WTC11 (cell line): Measurements from ENCODE around the gene FGF22. TPM values are rescaled to one million over a fixed set of nuclear protein-coding genes. Genes with fewer than 3 reads are reported as not detected.

Experiments
- ATAC-seq: fragments of 200-7000 bp; cut with Tn5 transposase; 2 replicates; pipeline ENCODE4 v1.10.0; 2021; ENCODE audit warnings: mild to moderate bottlenecking, moderate library complexity
- CTCF ChIA-PET: fragments of 300-600 bp; sonication (Branson Sonifier 250); formaldehyde crosslinking; loops from one replicate; lab custom pipeline; 2021; ENCODE audit warnings: antibody characterized with exemption; lab: Charles Lee
- POLR2A ChIA-PET: fragments of 350-600 bp; sonication (Branson Sonifier 250); formaldehyde crosslinking; loops from one replicate; lab custom pipeline; 2021; ENCODE audit warnings: antibody characterized with exemption; lab: Charles Lee
- DNase-seq: peaks from one replicate; pipeline ENCODE4 v3.0.0; 2021; ENCODE audit warnings: low spot score
- H3K27ac Mint-ChIP-seq: 2 replicates; pipeline ENCODE4 v1.8.0; 2021; ENCODE audit warnings: mixed read lengths
- H3K27me3 Mint-ChIP-seq: 2 replicates; pipeline ENCODE4 v1.8.0; 2021; ENCODE audit warnings: low read depth, mild to moderate bottlenecking, moderate library complexity, mixed read lengths
- H3K36me3 Mint-ChIP-seq: 2 replicates; pipeline ENCODE4 v1.8.0; 2021; ENCODE audit warnings: mixed read lengths
- H3K4me1 Mint-ChIP-seq: 2 replicates; pipeline ENCODE4 v1.8.0; 2022; ENCODE audit warnings: mixed read lengths
- H3K4me3 Mint-ChIP-seq: 2 replicates; pipeline ENCODE4 v1.8.0; 2021; ENCODE audit warnings: mild to moderate bottlenecking, moderate library complexity, mixed read lengths
- H3K9me3 Mint-ChIP-seq: 2 replicates; pipeline ENCODE4 v1.8.0; 2021; ENCODE audit warnings: mixed read lengths
- CREB1 ChIP-seq: sonication (generic); formaldehyde crosslinking; IDR thresholded peaks from 2 replicates; pipeline ENCODE4 v1.8.0; 2023; ENCODE audit warnings: mild to moderate bottlenecking, missing genetic modification reagents
- CREM ChIP-seq: sonication (generic); formaldehyde crosslinking; IDR thresholded peaks from 2 replicates; pipeline ENCODE4 v1.8.1; 2022; ENCODE audit warnings: mild to moderate bottlenecking, missing genetic modification reagents, moderate library complexity
- E2F4 ChIP-seq: sonication (generic); formaldehyde crosslinking; IDR thresholded peaks from 2 replicates; pipeline ENCODE4 v1.8.1; 2022; ENCODE audit warnings: low read depth, mild to moderate bottlenecking, moderate library complexity, missing genetic modification reagents, borderline replicate concordance
- ELF4 ChIP-seq: sonication (generic); formaldehyde crosslinking; IDR thresholded peaks from 2 replicates; pipeline ENCODE4 v1.8.1; 2022; ENCODE audit warnings: low read depth, mild to moderate bottlenecking, moderate library complexity, missing genetic modification reagents
- FOXJ3 ChIP-seq: sonication (generic); formaldehyde crosslinking; IDR thresholded peaks from 2 replicates; pipeline ENCODE4 v1.9.0; 2021; ENCODE audit warnings: missing genetic modification reagents, mild to moderate bottlenecking, borderline replicate concordance
- FOXP1 ChIP-seq: sonication (generic); formaldehyde crosslinking; IDR thresholded peaks from 2 replicates; pipeline ENCODE4 v1.8.0; 2022; ENCODE audit warnings: missing genetic modification reagents, mild to moderate bottlenecking, moderate library complexity, borderline replicate concordance
- GTF2I ChIP-seq: fragments of 250-450 bp; sonication (Bioruptor Pico); conservative IDR thresholded peaks from 2 replicates; pipeline ENCODE4 v1.4.0; 2021; ENCODE audit warnings: mild to moderate bottlenecking
- HMGXB4 ChIP-seq: sonication (generic); formaldehyde crosslinking; IDR thresholded peaks from 2 replicates; pipeline ENCODE4 v1.8.1; 2023; ENCODE audit warnings: mild to moderate bottlenecking, moderate library complexity, missing genetic modification reagents
- IRF2 ChIP-seq: sonication (generic); formaldehyde crosslinking; IDR thresholded peaks from 2 replicates; pipeline ENCODE4 v1.8.0; 2022; ENCODE audit warnings: low read depth, missing genetic modification reagents, borderline replicate concordance
- KAT7 ChIP-seq: sonication (generic); formaldehyde crosslinking; IDR thresholded peaks from 2 replicates; pipeline ENCODE4 v1.8.1; 2023; ENCODE audit warnings: missing genetic modification reagents, mild to moderate bottlenecking, borderline replicate concordance
- MLX ChIP-seq: sonication (generic); formaldehyde crosslinking; IDR thresholded peaks from 2 replicates; pipeline ENCODE4 v1.8.1; 2023; ENCODE audit warnings: mild to moderate bottlenecking, missing genetic modification reagents, moderate library complexity
- MXD4 ChIP-seq: fragments of 250-450 bp; sonication (Bioruptor Pico); IDR thresholded peaks from 2 replicates; pipeline ENCODE4 v1.8.0; 2021; ENCODE audit warnings: mild to moderate bottlenecking, moderate library complexity, borderline replicate concordance
- NFE2L1 ChIP-seq: sonication (generic); formaldehyde crosslinking; IDR thresholded peaks from 2 replicates; pipeline ENCODE4 v1.8.1; 2023; ENCODE audit warnings: missing genetic modification reagents
- NR3C1 ChIP-seq: sonication (generic); formaldehyde crosslinking; conservative IDR thresholded peaks from 2 replicates; pipeline ENCODE4 v1.8.1; 2023; ENCODE audit warnings: low read depth, mild to moderate bottlenecking, missing genetic modification reagents
- STAT6 ChIP-seq: sonication (generic); formaldehyde crosslinking; conservative IDR thresholded peaks from 2 replicates; pipeline ENCODE4 v1.8.1; 2023; ENCODE audit warnings: mild to moderate bottlenecking, low read depth, missing genetic modification reagents, moderate library complexity
- TCF7 ChIP-seq: sonication (generic); formaldehyde crosslinking; IDR thresholded peaks from 2 replicates; pipeline ENCODE4 v1.8.0; 2022; ENCODE audit warnings: mild to moderate bottlenecking, low read depth, missing genetic modification reagents, moderate library complexity
- ZBTB43 ChIP-seq: sonication (generic); formaldehyde crosslinking; IDR thresholded peaks from 2 replicates; pipeline ENCODE4 v1.8.1; 2023; ENCODE audit warnings: mild to moderate bottlenecking, missing genetic modification reagents
- ZNF219 ChIP-seq: sonication (generic); formaldehyde crosslinking; IDR thresholded peaks from 2 replicates; pipeline ENCODE4 v1.8.0; 2023; ENCODE audit warnings: missing genetic modification reagents, mild to moderate bottlenecking, borderline replicate concordance
- ZNF317 ChIP-seq: sonication (generic); formaldehyde crosslinking; IDR thresholded peaks from 2 replicates; pipeline ENCODE4 v1.8.1; 2023; ENCODE audit warnings: low read depth, mild to moderate bottlenecking, moderate library complexity, missing genetic modification reagents, borderline replicate concordance
- total RNA-seq: library from RNA; stranded (reverse); gene quantifications from 3 replicates; pipeline ENCODE4 v1.2.3, GENCODE V29; 2021

Gene FGF22
- total RNA-seq, 1 experiment from 2014 or later = 1.6 TPM

GRCh38 chr19:655691-656090, 16.0 kb downstream of the FGF22 start (continued):
- TF ChIP-seq ZBTB43 (CRISPR knock-in tag) = no peak

- DNase-seq (no peak), ATAC-seq (no peak)
- H3K9me3 Mint-ChIP-seq = no peaks in the 10 kb centered on the region
- ChIA-PET CTCF (interaction anchor here (1.0 to 1.4 kb wide), 2 partner anchors 13 to 23 kb away, joined by 3 to 4 read pairs; no protein-coding TSS in a partner anchor), POLR2A (no interaction called here)
- no peak overlapping the region for H3K27ac Mint-ChIP-seq
- no peaks in the 10 kb centered on the region for H3K36me3 Mint-ChIP-seq
- TF ChIP-seq CREM (CRISPR knock-in tag) (no peak), NR3C1 (CRISPR knock-in tag) (no peak)
- H3K4me1 Mint-ChIP-seq = peaks cover 16% of the 10 kb centered on the region
- H3K4me3 Mint-ChIP-seq = no peak overlapping the region
- no peaks in the 10 kb centered on the region for H3K27me3 Mint-ChIP-seq
These were observed 17.3 kb downstream of the FGF22 start for GRCh38 chr19:656751-657559.

- Mint-ChIP-seq H3K27ac (no peak overlapping the region), H3K4me3 (no peak overlapping the region), H3K4me1 (peaks cover 17% of the 10 kb centered on the region), H3K36me3 (no peaks in the 10 kb centered on the region), H3K9me3 (no peaks in the 10 kb centered on the region)
- DNase-seq (no peak), ATAC-seq (no peak)
- no peak for TF ChIP-seq CREB1 (CRISPR knock-in tag)
- TF ChIP-seq HMGXB4 = no peak
- TF ChIP-seq ZNF219 = no peak
- TF ChIP-seq MXD4 = no peak
- TF ChIP-seq FOXJ3 = no peak
- TF ChIP-seq GTF2I (CRISPR knock-in tag) = no peak
- TF ChIP-seq MLX (CRISPR knock-in tag) = no peak
- no peak for TF ChIP-seq NFE2L1 (CRISPR knock-in tag)
- no peak for TF ChIP-seq IRF2 (CRISPR knock-in tag)
- TF ChIP-seq ZNF317 = no peak
- no peak for TF ChIP-seq FOXP1
- no peak for TF ChIP-seq ELF4
- no peak for TF ChIP-seq STAT6 (CRISPR knock-in tag)
- TF ChIP-seq TCF7 (CRISPR knock-in tag) = no peak
- no peak for TF ChIP-seq KAT7 (CRISPR knock-in tag)
- no peak for TF ChIP-seq NR3C1 (CRISPR knock-in tag)
- no peak for TF ChIP-seq E2F4 (CRISPR knock-in tag)
- TF ChIP-seq, all 79 proteins: peak for 0
- POLR2A ChIA-PET = no interaction called here
- H3K27me3 Mint-ChIP-seq = no peaks in the 10 kb centered on the region
- CTCF ChIA-PET = interaction anchor here (1.4 kb wide), 1 partner anchor 13 kb away, joined by 4 read pairs; no protein-coding TSS in a partner anchor
These were observed 17.9 kb downstream of the FGF22 start for GRCh38 chr19:657611-658010.
